ENCODE measurements around the gene MRPL38. TPM values are rescaled to one million over a fixed set of nuclear protein-coding genes. Genes with fewer than 3 reads are reported as not detected.

MRPL38 gene
- total RNA-seq, 1 experiment from 2014 or later, result 127 TPM

GRCh38 chr17:75894049-75894733, 10.5 kb downstream of the MRPL38 start:
- Histone ChIP-seq H3K27ac (no peak overlapping the region), H3K36me3 (ENCODE audit: low read depth) (no peaks in the 10 kb centered on the region; the same call in 1 of the 2 replicates), H3K27me3 (ENCODE audit: insufficient read depth, low read depth) (no peaks in the 10 kb centered on the region), H3F3A (ENCODE audit: insufficient read depth, low read depth) (peaks cover 26% of the 10 kb centered on the region; the same call in 1 of the 2 replicates), H3K4me3 (no peak overlapping the region), H3K4me1 (replicated peaks; ENCODE audit: insufficient read depth) (0 out of 2 replicates have a peak, but pooled peaks cover 4% of the 10 kb centered on the region), H3K9me2 (ENCODE audit: insufficient read depth) (no peaks in the 10 kb centered on the region), H2AFZ (no peak overlapping the region), H4K20me1 (ENCODE audit: insufficient read depth) (no peaks in the 10 kb centered on the region), H3K79me2 (ENCODE audit: low read depth) (peaks cover 19% of the 10 kb centered on the region), H3K4me2 (no peak overlapping the region; the same call in 1 of the 2 replicates), H3K9me3 (ENCODE audit: insufficient read depth, low read depth) (no peaks in the 10 kb centered on the region)
- no peak for DNase-seq
- TF ChIP-seq EZH2 (IDR thresholded peaks at IDR 0.05; ENCODE audit: low read depth), result no peak
- TF ChIP-seq CTCF (conservative IDR thresholded peaks at IDR 0.05), result no peak
- no TSS peak for BruUV-seq (replicated peaks)
- ChIA-PET CTCF (no interaction called here), POLR2A (ENCODE audit: unreplicated experiment) (interaction anchor here (0.7 kb wide), 1 partner anchor 15 kb away, joined by 6 read pairs; no protein-coding TSS in a partner anchor)
- intact Hi-C loops (cut with micrococcal nuclease; ENCODE audit: unreplicated experiment), result loop anchor here (2.0 kb wide), 1 partner anchor 129 kb away; the partner anchor contains the start of gene GALK1

GRCh38 chr17:75893305-75894048, 11.2 kb downstream of the MRPL38 start:
- H3F3A ChIP-seq (ENCODE audit: insufficient read depth, low read depth), result peaks cover 26% of the 10 kb centered on the region; the same call in 1 of the 2 replicates
- H4K20me1 ChIP-seq (ENCODE audit: insufficient read depth), result no peaks in the 10 kb centered on the region
- ChIA-PET POLR2A (ENCODE audit: unreplicated experiment) (no interaction called here), CTCF (no interaction called here)
- BruUV-seq (replicated peaks), result no TSS peak
- no peaks in the 10 kb centered on the region; the same call in 1 of the 2 replicates for H3K36me3 ChIP-seq (ENCODE audit: low read depth)
- no peak overlapping the region for H3K4me2 ChIP-seq
- H3K27ac ChIP-seq, result no peak overlapping the region
- 0 out of 2 replicates have a peak, but pooled peaks cover 4% of the 10 kb centered on the region for H3K4me1 ChIP-seq (replicated peaks; ENCODE audit: insufficient read depth)
- no peaks in the 10 kb centered on the region for H3K27me3 ChIP-seq (ENCODE audit: insufficient read depth, low read depth)
- no peak overlapping the region for H3K4me3 ChIP-seq
- TF ChIP-seq CTCF (conservative IDR thresholded peaks at IDR 0.05), result no peak
- no peak for TF ChIP-seq EZH2 (IDR thresholded peaks at IDR 0.05; ENCODE audit: low read depth)
- H3K9me2 ChIP-seq (ENCODE audit: insufficient read depth), result no peaks in the 10 kb centered on the region
- intact Hi-C loops (cut with micrococcal nuclease; ENCODE audit: unreplicated experiment), result loop anchor here (2.0 kb wide), 1 partner anchor 129 kb away; the partner anchor contains the start of gene GALK1
- no peaks in the 10 kb centered on the region for H3K9me3 ChIP-seq (ENCODE audit: insufficient read depth, low read depth)
- peaks cover 19% of the 10 kb centered on the region for H3K79me2 ChIP-seq (ENCODE audit: low read depth)
- no peak overlapping the region for H2AFZ ChIP-seq
- DNase-seq, result no peak

- no TSS peak for BruUV-seq (replicated peaks)
- POLR2A ChIA-PET (ENCODE audit: unreplicated experiment), result no interaction called here
- no peak for DNase-seq
- H3K27ac ChIP-seq, result no peak overlapping the region
- no peaks in the 10 kb centered on the region; the same call in 1 of the 2 replicates for H3K36me3 ChIP-seq (ENCODE audit: low read depth)
- H2AFZ ChIP-seq, result no peak overlapping the region
- intact Hi-C loops (cut with micrococcal nuclease; ENCODE audit: unreplicated experiment), result no loop called here
- H4K20me1 ChIP-seq (ENCODE audit: insufficient read depth), result no peaks in the 10 kb centered on the region
- H3K4me1 ChIP-seq (replicated peaks; ENCODE audit: insufficient read depth), result 0 out of 2 replicates have a peak, but pooled peaks cover 4% of the 10 kb centered on the region
- H3K9me3 ChIP-seq (ENCODE audit: insufficient read depth, low read depth), result no peaks in the 10 kb centered on the region
- peaks cover 19% of the 10 kb centered on the region for H3K79me2 ChIP-seq (ENCODE audit: low read depth)
- H3F3A ChIP-seq (ENCODE audit: insufficient read depth, low read depth), result peaks cover 19% of the 10 kb centered on the region; the same call in 1 of the 2 replicates
- CTCF ChIA-PET, result no interaction called here
- no peaks in the 10 kb centered on the region for H3K27me3 ChIP-seq (ENCODE audit: insufficient read depth, low read depth)
- no peak overlapping the region for H3K4me3 ChIP-seq
- H3K9me2 ChIP-seq (ENCODE audit: insufficient read depth), result no peaks in the 10 kb centered on the region
- no peak overlapping the region for H3K4me2 ChIP-seq
- no peak for TF ChIP-seq EZH2 (IDR thresholded peaks at IDR 0.05; ENCODE audit: low read depth)
Measured at GRCh38 chr17:75892556-75893224, 12.0 kb downstream of the MRPL38 start.

All from PC-9 (cell line).